Endothelial cell (in vitro differentiated cells): ENCODE measurements around the gene TRAPPC10. TPM values are rescaled to one million over a fixed set of nuclear protein-coding genes. Genes with fewer than 3 reads are reported as not detected.

ENCODE experiments used
- DNase-seq: peaks from one replicate; pipeline ENCODE4 v3.0.0; 2021; ENCODE audit warnings: low spot score
- H3K27ac Mint-ChIP-seq: one replicate; pipeline ENCODE4 v1.8.0; 2021; ENCODE audit warnings: mixed read lengths, inconsistent platforms; ENCODE audit not compliant: unreplicated experiment
- H3K27me3 Mint-ChIP-seq: one replicate; pipeline ENCODE4 v1.8.0; 2021; ENCODE audit warnings: mild to moderate bottlenecking, moderate library complexity, mixed read lengths, inconsistent platforms; ENCODE audit not compliant: unreplicated experiment
- H3K36me3 Mint-ChIP-seq: one replicate; pipeline ENCODE4 v1.8.0; 2021; ENCODE audit warnings: mild to moderate bottlenecking, low read depth, mixed read lengths, inconsistent platforms; ENCODE audit not compliant: unreplicated experiment
- H3K4me1 Mint-ChIP-seq: one replicate; pipeline ENCODE4 v1.8.0; 2021; ENCODE audit warnings: mild to moderate bottlenecking, mixed read lengths, inconsistent platforms; ENCODE audit not compliant: unreplicated experiment
- H3K4me3 Mint-ChIP-seq: one replicate; pipeline ENCODE4 v1.8.0; 2021; ENCODE audit warnings: mild to moderate bottlenecking, mixed read lengths, inconsistent platforms; ENCODE audit not compliant: unreplicated experiment
- H3K9me3 Mint-ChIP-seq: one replicate; pipeline ENCODE4 v1.8.0; 2021; ENCODE audit warnings: mixed read lengths, inconsistent platforms; ENCODE audit not compliant: unreplicated experiment
- total RNA-seq: library from RNA; stranded (reverse); fragmentation: NEBNext Ultra II Directional; extraction: Animal tissue kit (Norgen Biotek cat#: 25700); gene quantifications from one replicate; pipeline ENCODE4 v1.2.1, GENCODE V29; 2021; ENCODE audit not compliant: unreplicated experiment
- TF ChIP-seq, protein P1 (sequence below): fragments of 200-600 bp; sonication (generic); IDR thresholded peaks from one replicate; pipeline ENCODE4 v1.5.0; 2021; ENCODE audit warnings: antibody characterized with exemption; ENCODE audit not compliant: unreplicated experiment

The TRAPPC10 gene
- total RNA-seq, 1 donor from 2014 or later, result 28.4 TPM

DNA sequence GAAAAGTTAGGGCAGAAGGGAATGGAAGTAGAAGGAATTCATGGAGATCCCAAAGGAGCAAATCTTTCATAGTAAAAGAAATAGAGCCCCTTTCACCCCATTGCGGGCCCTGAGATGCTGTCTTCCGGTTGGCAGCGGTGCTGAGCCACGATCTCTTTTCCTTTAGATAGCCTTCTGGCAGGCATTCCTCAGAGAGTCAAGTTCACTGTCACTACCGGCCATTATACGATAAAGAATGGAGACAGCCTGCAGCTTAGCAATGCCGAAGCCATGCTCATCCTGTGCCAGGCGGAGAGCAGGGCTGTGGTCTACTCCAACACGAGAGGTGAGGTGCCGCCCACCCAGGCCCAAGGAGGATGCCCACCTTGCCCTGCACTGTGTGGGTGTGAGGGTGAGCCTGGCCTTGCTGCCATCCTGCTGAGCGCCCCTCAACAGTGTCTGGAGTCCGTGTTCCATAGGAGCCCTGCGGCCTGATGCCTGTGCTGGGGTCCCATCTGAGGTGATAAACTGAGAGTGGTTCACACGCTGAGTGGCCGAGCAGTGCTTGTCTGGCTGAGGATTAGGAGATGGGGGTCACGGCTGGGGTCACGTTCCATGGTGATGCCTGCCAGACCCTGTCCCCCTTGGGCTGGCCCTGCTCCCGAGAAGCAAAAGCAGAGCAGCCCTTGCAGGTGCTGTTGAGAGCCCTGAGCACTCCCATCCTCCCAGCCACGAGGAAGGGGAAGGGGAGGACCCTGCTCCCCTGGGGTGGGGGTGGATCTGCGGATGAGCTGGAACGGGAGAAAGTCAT, 74.7 kb downstream of the TRAPPC10 start:
- H3K36me3 Mint-ChIP-seq, result peaks cover 48% of the 10 kb centered on the region
- DNase-seq, result no peak

DNA sequence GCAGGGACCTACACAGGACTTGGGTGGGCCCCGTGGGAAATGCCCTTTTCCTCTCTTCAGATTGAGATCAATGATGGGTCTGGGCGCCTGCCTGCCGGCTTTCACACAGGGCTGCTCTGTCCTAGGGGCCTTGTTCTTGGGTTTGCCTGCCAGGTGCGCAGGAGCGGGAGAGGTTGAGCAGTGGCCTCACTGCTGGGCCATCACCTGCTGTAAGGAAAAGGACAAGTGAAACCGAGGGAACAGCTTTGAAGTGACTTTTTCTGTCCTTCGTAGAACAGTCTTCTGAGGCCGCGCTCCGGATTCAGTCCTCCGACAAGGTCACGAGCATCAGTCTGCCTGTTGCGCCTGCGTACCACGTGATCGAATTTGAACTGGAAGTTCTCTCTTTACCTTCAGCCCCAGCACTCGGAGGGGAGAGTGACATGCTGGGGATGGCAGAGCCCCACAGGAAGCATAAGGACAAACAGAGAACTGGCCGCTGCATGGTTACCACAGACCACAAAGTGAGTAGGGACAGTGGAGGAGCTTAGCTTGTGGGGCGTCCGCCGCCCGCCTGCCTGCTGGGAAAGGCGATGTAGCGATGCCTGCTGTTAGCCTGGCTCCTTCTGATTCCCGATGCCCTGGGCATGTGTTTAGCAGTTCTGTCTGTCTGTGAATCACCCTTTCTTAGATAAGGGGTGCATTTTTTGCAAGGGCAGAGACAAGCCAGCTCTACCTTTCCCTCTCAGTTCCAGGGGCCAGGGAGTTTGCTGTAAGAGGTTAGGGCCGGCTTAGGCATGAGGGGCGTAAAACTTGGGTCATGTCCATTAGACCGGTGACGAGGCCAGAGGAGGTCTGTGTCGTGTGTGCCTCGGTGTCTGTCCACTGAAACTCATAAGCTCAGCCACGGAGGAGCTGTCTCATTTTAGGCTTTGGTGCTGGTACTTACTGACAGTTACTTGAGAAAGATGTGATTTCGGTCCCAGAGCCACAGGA, 75.6 kb downstream of the TRAPPC10 start:
- no peaks in the 10 kb centered on the region for H3K27me3 Mint-ChIP-seq
- TF ChIP-seq, protein P1, sequence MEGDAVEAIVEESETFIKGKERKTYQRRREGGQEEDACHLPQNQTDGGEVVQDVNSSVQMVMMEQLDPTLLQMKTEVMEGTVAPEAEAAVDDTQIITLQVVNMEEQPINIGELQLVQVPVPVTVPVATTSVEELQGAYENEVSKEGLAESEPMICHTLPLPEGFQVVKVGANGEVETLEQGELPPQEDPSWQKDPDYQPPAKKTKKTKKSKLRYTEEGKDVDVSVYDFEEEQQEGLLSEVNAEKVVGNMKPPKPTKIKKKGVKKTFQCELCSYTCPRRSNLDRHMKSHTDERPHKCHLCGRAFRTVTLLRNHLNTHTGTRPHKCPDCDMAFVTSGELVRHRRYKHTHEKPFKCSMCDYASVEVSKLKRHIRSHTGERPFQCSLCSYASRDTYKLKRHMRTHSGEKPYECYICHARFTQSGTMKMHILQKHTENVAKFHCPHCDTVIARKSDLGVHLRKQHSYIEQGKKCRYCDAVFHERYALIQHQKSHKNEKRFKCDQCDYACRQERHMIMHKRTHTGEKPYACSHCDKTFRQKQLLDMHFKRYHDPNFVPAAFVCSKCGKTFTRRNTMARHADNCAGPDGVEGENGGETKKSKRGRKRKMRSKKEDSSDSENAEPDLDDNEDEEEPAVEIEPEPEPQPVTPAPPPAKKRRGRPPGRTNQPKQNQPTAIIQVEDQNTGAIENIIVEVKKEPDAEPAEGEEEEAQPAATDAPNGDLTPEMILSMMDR, result no peak
- DNase-seq, result no peak
- H3K9me3 Mint-ChIP-seq, result no peaks in the 10 kb centered on the region
- H3K36me3 Mint-ChIP-seq, result peaks cover 48% of the 10 kb centered on the region
- H3K27ac Mint-ChIP-seq, result no peak overlapping the region
- peaks cover 11% of the 10 kb centered on the region for H3K4me1 Mint-ChIP-seq
- peak overlapping the region; percentile 27 for H3K4me3 Mint-ChIP-seq

More for the DNA sequence above, 74.7 kb downstream of the TRAPPC10 start:
- no peaks in the 10 kb centered on the region for H3K27me3 Mint-ChIP-seq
- H3K27ac Mint-ChIP-seq, result no peak overlapping the region
- H3K9me3 Mint-ChIP-seq, result no peaks in the 10 kb centered on the region
- TF ChIP-seq, protein P1, result no peak
- H3K4me3 Mint-ChIP-seq, result no peak overlapping the region
- peaks cover 12% of the 10 kb centered on the region for H3K4me1 Mint-ChIP-seq

DNA sequence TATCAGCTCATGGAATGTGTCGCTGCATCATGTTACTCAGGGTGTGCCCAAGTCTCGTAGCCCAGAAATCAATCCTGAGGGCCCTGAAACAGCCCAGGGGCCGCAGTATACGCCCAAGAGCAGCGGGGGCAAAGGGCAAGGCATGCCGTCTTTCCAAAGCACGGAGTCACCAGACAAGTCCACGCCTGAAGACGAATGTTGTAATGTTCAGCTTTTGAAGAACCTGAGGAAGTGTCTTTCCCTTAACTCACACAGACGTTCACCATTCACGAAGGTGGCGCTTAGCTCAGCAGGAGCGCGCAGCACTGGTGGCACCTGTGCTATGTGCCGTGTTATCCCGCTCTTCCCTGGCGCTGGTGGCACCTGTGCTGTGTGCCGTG, 76.3 kb downstream of the TRAPPC10 start:
- Mint-ChIP-seq H3K27ac (no peak overlapping the region), H3K4me1 (peaks cover 4% of the 10 kb centered on the region), H3K4me3 (peak overlapping the region; percentile 49), H3K27me3 (no peaks in the 10 kb centered on the region), H3K9me3 (no peaks in the 10 kb centered on the region), H3K36me3 (peaks cover 42% of the 10 kb centered on the region)
- DNase-seq, result no peak
- TF ChIP-seq, protein P1, result no peak

DNA sequence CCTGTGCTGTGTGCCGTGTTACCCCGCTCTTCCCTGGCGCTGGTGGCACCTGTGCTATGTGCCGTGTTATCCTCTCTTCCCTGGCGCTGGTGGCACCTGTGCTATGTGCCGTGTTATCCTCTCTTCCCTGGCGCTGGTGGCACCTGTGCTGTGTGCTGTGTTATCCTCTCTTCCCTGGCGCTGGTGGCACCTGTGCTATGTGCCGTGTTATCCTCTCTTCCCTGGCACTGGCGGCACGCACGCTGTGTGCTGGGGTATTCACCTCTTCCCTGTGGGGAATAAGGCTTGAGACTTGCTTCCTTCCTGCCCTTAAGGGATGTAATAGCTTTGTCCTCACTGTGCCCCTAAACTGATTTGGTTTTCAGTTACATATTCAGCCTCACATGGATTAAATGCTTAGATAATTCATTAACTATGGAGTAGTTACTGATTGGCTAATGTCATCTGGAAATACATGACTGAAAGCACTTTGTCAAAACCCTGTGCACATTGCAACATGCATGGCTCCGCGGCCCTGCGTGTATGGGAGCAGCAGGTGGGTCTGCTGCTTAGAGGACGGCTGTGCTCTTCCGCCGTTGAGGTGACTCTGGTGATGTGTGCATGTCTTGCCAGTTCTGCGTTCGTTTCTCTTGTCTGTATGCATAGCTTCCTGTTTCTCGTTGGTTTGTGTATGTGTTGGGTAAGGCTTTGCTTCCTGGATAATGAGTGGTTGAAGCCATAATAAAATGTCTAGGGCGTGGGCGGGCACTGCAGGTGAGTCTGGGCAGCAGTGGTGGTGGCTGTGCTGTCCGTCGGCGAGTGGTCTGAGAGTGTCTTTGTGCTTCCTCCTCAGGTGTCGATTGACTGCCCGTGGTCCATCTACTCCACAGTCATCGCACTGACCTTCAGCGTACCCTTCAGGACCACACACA, 77.1 kb downstream of the TRAPPC10 start:
- no peak for DNase-seq
- H3K4me1 Mint-ChIP-seq, result no peaks in the 10 kb centered on the region
- H3K27ac Mint-ChIP-seq, result no peak overlapping the region
- peaks cover 38% of the 10 kb centered on the region for H3K36me3 Mint-ChIP-seq
- peak overlapping the region; percentile 49 for H3K4me3 Mint-ChIP-seq
- no peaks in the 10 kb centered on the region for H3K9me3 Mint-ChIP-seq
- H3K27me3 Mint-ChIP-seq, result no peaks in the 10 kb centered on the region
- TF ChIP-seq, protein P1, result no peak
